CD14-positive monocyte (primary cell): ENCODE results near the gene WDCP. TPM values are rescaled to one million over a fixed set of nuclear protein-coding genes. Genes with fewer than 3 reads are reported as not detected.

Experiments
- DNase-seq, 3 donors: peaks; one replicate each; pipeline ENCODE4 v3.0.0-alpha.2; 2011 to 2022
- H2AFZ ChIP-seq: 2 replicates; pipeline ENCODE4 v1.6.0; 2012; ENCODE audit warnings: mild to moderate bottlenecking, low read depth, low read length, inconsistent platforms; ENCODE audit not compliant: insufficient read depth, poor library complexity, severe bottlenecking
- H3K27ac ChIP-seq, 2 donors: 1 replicate in 1 of 2; 2 replicates in 1 of 2; pipeline ENCODE4 v1.5.1; 2012 to 2013; ENCODE audit warnings: low read length in 2 of 2, control low read depth in 1 of 2, inconsistent platforms in 1 of 2, low read depth in 1 of 2, mild to moderate bottlenecking in 1 of 2
- H3K27me3 ChIP-seq, 2 donors: one replicate each; pipeline versions ENCODE4 v1.6.0 to v1.6.1; 2011 to 2013; ENCODE audit warnings: low read length in 2 of 2; ENCODE audit not compliant: control insufficient read depth in 2 of 2, insufficient read depth in 2 of 2
- H3K36me3 ChIP-seq, 2 donors: replicated peaks in 1 of 2; 1 replicate in 1 of 2; 2 replicates in 1 of 2; pipeline versions ENCODE4 v1.5.1 to v1.6.1; 2012 to 2013; ENCODE audit warnings: low read length in 2 of 2, control low read depth in 1 of 2, inconsistent platforms in 1 of 2, mild to moderate bottlenecking in 1 of 2; ENCODE audit not compliant: insufficient read depth in 2 of 2, control insufficient read depth in 1 of 2
- H3K4me1 ChIP-seq, 2 donors: 1 replicate in 1 of 2; 2 replicates in 1 of 2; pipeline versions ENCODE4 v1.5.1 to v1.6.1; 2012 to 2013; ENCODE audit warnings: low read length in 2 of 2, control low read depth in 1 of 2, inconsistent platforms in 1 of 2, mild to moderate bottlenecking in 1 of 2, moderate library complexity in 1 of 2; ENCODE audit not compliant: insufficient read depth in 2 of 2, control insufficient read depth in 1 of 2
- H3K4me2 ChIP-seq: replicated peaks from 2 replicates; pipeline ENCODE3; 2012; ENCODE audit warnings: low read length, moderate library complexity, mild to moderate bottlenecking; ENCODE audit not compliant: poor library complexity, severe bottlenecking; ENCODE audit errors: extremely low read depth
- H3K4me3 ChIP-seq, 3 experiments: fragments of 200-600 bp in 1 of 3; sonication (generic) in 1 of 3; replicated peaks in 1 of 3; 1 replicate in 2 of 3; 2 replicates in 1 of 3; pipeline ENCODE4 v1.5.1; 2011 to 2013; ENCODE audit warnings: low read length in 3 of 3, mild to moderate bottlenecking in 3 of 3, control low read depth in 2 of 3, low read depth in 2 of 3, inconsistent platforms in 1 of 3, moderate library complexity in 1 of 3
- H3K79me2 ChIP-seq: 2 replicates; pipeline ENCODE4 v1.6.0; 2012; ENCODE audit warnings: mild to moderate bottlenecking, control low read depth, inconsistent platforms, low read length, moderate library complexity; ENCODE audit not compliant: insufficient read depth
- H3K9ac ChIP-seq: 2 replicates; pipeline ENCODE4 v1.6.0; 2017; ENCODE audit warnings: low read length, mild to moderate bottlenecking; ENCODE audit not compliant: insufficient read depth, poor library complexity, severe bottlenecking
- H3K9me3 ChIP-seq, 2 donors: replicated peaks in 1 of 2; 1 replicate in 1 of 2; 2 replicates in 1 of 2; pipeline versions ENCODE4 v1.5.1 to v1.6.1; 2012 to 2013; ENCODE audit warnings: low read length in 2 of 2, control low read depth in 1 of 2; ENCODE audit not compliant: control insufficient read depth in 1 of 2, insufficient read depth in 1 of 2
- H4K20me1 ChIP-seq: 2 replicates; pipeline ENCODE4 v1.6.0; 2012; ENCODE audit warnings: mild to moderate bottlenecking, low read length, control low read depth, moderate library complexity; ENCODE audit not compliant: insufficient read depth
- H3K27ac Mint-ChIP-seq, 7 donors: one replicate each; pipeline ENCODE4 v1.8.0; 2020; ENCODE audit warnings: mild to moderate bottlenecking in 7 of 7, mixed read lengths in 7 of 7, moderate library complexity in 6 of 7, inconsistent platforms in 2 of 7
- H3K27me3 Mint-ChIP-seq, 3 donors: one replicate each; pipeline ENCODE4 v1.8.0; 2021 to 2022; ENCODE audit warnings: low read depth in 3 of 3, mild to moderate bottlenecking in 3 of 3, mixed read lengths in 3 of 3, moderate library complexity in 3 of 3, inconsistent platforms in 1 of 3
- H3K36me3 Mint-ChIP-seq, 2 donors: one replicate each; pipeline ENCODE4 v1.8.0; 2020; ENCODE audit warnings: mixed read lengths in 2 of 2, inconsistent platforms in 1 of 2, mild to moderate bottlenecking in 1 of 2
- H3K4me1 Mint-ChIP-seq: one replicate; pipeline ENCODE4 v1.8.0; 2020; ENCODE audit warnings: mild to moderate bottlenecking, mixed read lengths
- H3K4me3 Mint-ChIP-seq, 2 donors: one replicate each; pipeline ENCODE4 v1.8.0; 2020; ENCODE audit warnings: mild to moderate bottlenecking in 2 of 2, mixed read lengths in 2 of 2, moderate library complexity in 1 of 2
- H3K9me3 Mint-ChIP-seq, 7 donors: one replicate each; pipeline ENCODE4 v1.8.0; 2020 to 2022; ENCODE audit warnings: mixed read lengths in 7 of 7, mild to moderate bottlenecking in 6 of 7, moderate library complexity in 6 of 7, inconsistent platforms in 2 of 7
- CTCF ChIP-seq: fragments of 200-600 bp; IDR thresholded peaks from one replicate; pipeline ENCODE4 v1.8.0; 2022; ENCODE audit warnings: antibody characterized with exemption, mild to moderate bottlenecking
- WGBS: methylation state at CpG from one replicate; pipeline ENCODE4 v1.1.5; 2013; ENCODE audit warnings: missing lambda C conversion rate; ENCODE audit not compliant: insufficient coverage; 5-methylcytosine and 5-hydroxymethylcytosine counted together
- intact Hi-C, 2 donors: fragments of 100-400 bp; cut with micrococcal nuclease; formaldehyde crosslinking; loops; one replicate each; pipeline versions ENCODE4 v1.15.0 to v1.15.1; 2023
- polyA plus RNA-seq, 3 donors: library from polyadenylated mRNA; depleted of rRNA in 1 of 3; unstranded in 2 of 3; stranded (reverse) in 1 of 3; fragments of 300-500 nt in 2 of 3; fragments of >200 nt in 1 of 3; fragmentation: Illumina TruSeq in 2 of 3; gene quantifications; 1 replicate in 2 of 3; 2 replicates in 1 of 3; pipeline ENCODE4 v1.2.3, GENCODE V29; 2012 to 2021

The WDCP gene
- polyA plus RNA-seq, 3 donors: 0.43 to 1.3 (median 0.69) TPM

DNA sequence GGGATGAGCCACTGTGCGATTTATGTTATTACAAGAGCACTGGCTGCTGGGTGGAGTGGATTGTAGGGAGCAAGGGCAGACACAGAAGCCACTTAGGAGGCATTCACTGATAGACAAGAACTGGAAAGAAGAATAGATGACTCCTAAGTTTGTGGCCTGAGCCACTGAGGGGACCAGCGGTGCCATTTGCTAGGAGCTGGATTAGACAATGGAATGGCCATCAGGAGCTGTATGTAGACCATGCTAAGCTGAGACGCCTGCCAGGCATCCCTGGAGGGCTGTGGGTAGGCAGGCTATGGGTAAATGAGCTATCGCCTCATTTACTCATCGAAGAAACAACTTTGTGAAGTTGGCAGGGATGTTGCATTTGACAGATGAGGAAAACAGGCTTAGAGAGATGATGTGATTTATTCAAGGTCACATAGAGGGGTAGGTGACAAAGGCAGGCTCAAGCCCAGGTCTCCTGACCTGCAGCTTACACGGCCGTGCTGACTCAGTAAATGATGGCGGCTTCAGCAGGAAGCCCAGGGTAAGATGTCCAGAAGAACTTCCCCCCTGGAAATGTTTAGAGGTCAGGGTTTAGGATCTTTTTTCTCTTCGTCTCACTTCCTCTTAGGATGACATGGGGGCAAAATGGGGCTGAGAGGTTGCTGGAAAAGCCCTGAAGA lies 34.5 kb downstream of the WDCP start:
- Histone ChIP-seq H4K20me1 (no peaks in the 10 kb centered on the region), H3K27me3 (peaks cover 26 to 40% of the 10 kb centered on the region in 2 donors), H3K4me2 (no peak overlapping the region), H3K9me3 (peaks cover 0 to 11% of the 10 kb centered on the region in 2 donors), H3K36me3 (no peaks in the 10 kb centered on the region), H3K79me2 (no peaks in the 10 kb centered on the region), H3K9ac (no peak overlapping the region), H3K27ac (no peak overlapping the region), H2AFZ (no peak overlapping the region), H3K4me3 (no peak overlapping the region), H3K4me1 (peaks cover 9 to 14% of the 10 kb centered on the region in 2 donors)
- DNase-seq: peak in 1 of 3 donors; percentile 49
- peaks cover 0 to 8% of the 10 kb centered on the region in 2 donors for H3K36me3 Mint-ChIP-seq
- peaks cover 0 to 17% (median 2%) of the 10 kb centered on the region in 7 donors for H3K9me3 Mint-ChIP-seq
- no peak overlapping the region for H3K4me3 Mint-ChIP-seq
- WGBS: 54% methylated on average over 4 of the region's 9 CpGs
- no peak overlapping the region for H3K27ac Mint-ChIP-seq
- peaks cover 11% of the 10 kb centered on the region for H3K4me1 Mint-ChIP-seq
- intact Hi-C loops: no loop called here
- peaks cover 37 to 52% (median 47%) of the 10 kb centered on the region in 3 donors for H3K27me3 Mint-ChIP-seq
- no peak for TF ChIP-seq CTCF

- Mint-ChIP-seq H3K4me1 (peaks cover 11% of the 10 kb centered on the region), H3K36me3 (peaks cover 0 to 8% of the 10 kb centered on the region in 2 donors), H3K4me3 (peak overlapping the region in 1 of 2 donors; percentile 53), H3K9me3 (peaks cover 0 to 17% (median 2%) of the 10 kb centered on the region in 7 donors), H3K27me3 (peaks cover 37 to 52% (median 51%) of the 10 kb centered on the region in 3 donors), H3K27ac (no peak overlapping the region)
- Histone ChIP-seq H3K4me1 (peaks cover 9 to 14% of the 10 kb centered on the region in 2 donors), H3K27me3 (peaks cover 26 to 40% of the 10 kb centered on the region in 2 donors), H4K20me1 (no peaks in the 10 kb centered on the region), H3K9me3 (peaks cover 0 to 11% of the 10 kb centered on the region in 2 donors), H3K27ac (no peak overlapping the region), H2AFZ (no peak overlapping the region), H3K9ac (no peak overlapping the region), H3K4me3 (no peak overlapping the region), H3K4me2 (no peak overlapping the region), H3K79me2 (no peaks in the 10 kb centered on the region), H3K36me3 (no peaks in the 10 kb centered on the region)
- WGBS: 50% methylated on average over 2 of the region's 7 CpGs
- TF ChIP-seq CTCF: no peak
- no peak for DNase-seq
- intact Hi-C loops: no loop called here
Measured at GRCh38 chr2:24011250-24012104, 35.7 kb downstream of the WDCP start.
